Endodermal cell (in vitro differentiated cells): Measurements from ENCODE around the gene AFF2. TPM values are rescaled to one million over a fixed set of nuclear protein-coding genes. Genes with fewer than 3 reads are reported as not detected.

Experiments
- DNase-seq: peaks from one replicate; pipeline ENCODE4 v3.0.0-alpha.2; 2017
- H3K27ac ChIP-seq: 2 replicates; pipeline ENCODE4 v1.5.1; 2013; ENCODE audit warnings: mild to moderate bottlenecking, low read depth, low read length, moderate library complexity
- H3K27me3 ChIP-seq: 2 replicates; pipeline ENCODE4 v1.6.1; 2013; ENCODE audit warnings: mild to moderate bottlenecking, low read length, moderate library complexity; ENCODE audit not compliant: insufficient read depth, control insufficient read depth, poor library complexity, severe bottlenecking
- H3K36me3 ChIP-seq: 2 replicates; pipeline ENCODE4 v1.7.0; 2013; ENCODE audit warnings: mild to moderate bottlenecking, low read length, moderate library complexity; ENCODE audit not compliant: control insufficient read depth, insufficient read depth
- H3K4me1 ChIP-seq: one replicate; pipeline ENCODE4 v1.7.0; 2013; ENCODE audit warnings: low read length; ENCODE audit not compliant: control insufficient read depth, insufficient read depth
- H3K4me3 ChIP-seq: 2 replicates; pipeline ENCODE4 v1.5.1; 2013; ENCODE audit warnings: mild to moderate bottlenecking, low read length, moderate library complexity
- H3K9ac ChIP-seq: 2 replicates; pipeline ENCODE4 v1.6.1; 2013; ENCODE audit warnings: mild to moderate bottlenecking, low read length, moderate library complexity; ENCODE audit not compliant: poor library complexity, severe bottlenecking; ENCODE audit errors: extremely low read depth
- H3K9me3 ChIP-seq: 2 replicates; pipeline ENCODE4 v1.6.1; 2013; ENCODE audit warnings: mild to moderate bottlenecking, low read length, moderate library complexity; ENCODE audit not compliant: control insufficient read depth
- H3K27ac Mint-ChIP-seq: 2 replicates; pipeline ENCODE4 v1.8.0; 2020; ENCODE audit warnings: mixed read lengths
- H3K27me3 Mint-ChIP-seq: 2 replicates; pipeline ENCODE4 v1.8.0; 2021; ENCODE audit warnings: mild to moderate bottlenecking, mixed read lengths; ENCODE audit not compliant: insufficient read depth
- H3K36me3 Mint-ChIP-seq: 2 replicates; pipeline ENCODE4 v1.8.0; 2020; ENCODE audit warnings: low read depth, mixed read lengths
- H3K4me1 Mint-ChIP-seq: 2 replicates; pipeline ENCODE4 v1.8.0; 2020; ENCODE audit warnings: mixed read lengths
- H3K4me3 Mint-ChIP-seq: 2 replicates; pipeline ENCODE4 v1.8.0; 2020; ENCODE audit warnings: mild to moderate bottlenecking, moderate library complexity, mixed read lengths
- H3K9me3 Mint-ChIP-seq: 2 replicates; pipeline ENCODE4 v1.8.0; 2020; ENCODE audit warnings: mild to moderate bottlenecking, mixed read lengths
- CTCF ChIP-seq: fragments of 200-600 bp; sonication (generic); conservative IDR thresholded peaks from 2 replicates; pipeline ENCODE4 v1.5.0; 2021; ENCODE audit warnings: antibody characterized with exemption, mild to moderate bottlenecking
- WGBS, 2 experiments: methylation state at CpG; one replicate each; pipeline versions ENCODE4 v1.1.5 to v1.1.7; 2013; ENCODE audit warnings: missing lambda C conversion rate in 2 of 2, mixed read lengths in 1 of 2; ENCODE audit not compliant: insufficient coverage in 1 of 2, insufficient read length in 1 of 2; 5-methylcytosine and 5-hydroxymethylcytosine counted together
- total RNA-seq, 2 donors: library from RNA; stranded (reverse); fragmentation: NEBNext Ultra II Directional in 1 of 2; extraction: Animal tissue kit (Norgen Biotek cat#: 25700) in 1 of 2; gene quantifications; 2 replicates in 1 of 2; 3 replicates in 1 of 2; pipeline ENCODE4 v1.2.1, GENCODE V29; 2021

Gene AFF2
- total RNA-seq, 2 donors from 2014 or later, result 3.7 to 5.6 TPM

GRCh38 chrX:148555571-148556243 is 55.3 kb downstream of the AFF2 start:
- Histone ChIP-seq H3K4me3 (no peak overlapping the region), H3K36me3 (no peaks in the 10 kb centered on the region), H3K27ac (no peak overlapping the region), H3K27me3 (no peaks in the 10 kb centered on the region), H3K9me3 (no peaks in the 10 kb centered on the region), H3K9ac (no peak overlapping the region), H3K4me1 (no peaks in the 10 kb centered on the region)
- peaks cover 45% of the 10 kb centered on the region for H3K9me3 Mint-ChIP-seq
- H3K36me3 Mint-ChIP-seq, result no peaks in the 10 kb centered on the region
- TF ChIP-seq CTCF, result no peak
- H3K27me3 Mint-ChIP-seq, result no peaks in the 10 kb centered on the region
- no peak overlapping the region for H3K4me3 Mint-ChIP-seq
- no peaks in the 10 kb centered on the region for H3K4me1 Mint-ChIP-seq
- no peak for DNase-seq
- WGBS, 2 experiments, result 86 to 100% methylated on average over 1 to 3 of the region's 6 CpGs
- H3K27ac Mint-ChIP-seq, result no peak overlapping the region

DNA sequence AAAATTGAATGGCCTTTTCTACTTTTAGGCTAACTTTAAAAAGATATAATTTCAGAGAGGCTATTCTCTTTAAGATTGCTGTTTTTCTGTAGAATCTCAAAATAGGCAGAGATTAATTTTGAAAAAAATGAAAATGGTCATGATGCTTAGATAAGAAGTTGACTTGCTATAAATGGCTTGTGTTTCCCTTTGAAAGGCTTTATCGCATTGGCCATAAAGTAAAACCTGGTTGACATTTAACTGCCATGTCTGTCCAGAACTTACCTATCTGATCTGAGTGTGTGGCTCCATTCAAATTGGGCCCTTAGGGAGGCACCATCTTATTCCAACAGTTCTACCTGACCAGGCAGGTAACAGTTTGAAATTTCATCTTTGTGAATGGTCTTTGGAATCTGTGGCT is 56.1 kb downstream of the AFF2 start:
- no peak for DNase-seq
- Mint-ChIP-seq H3K9me3 (peaks cover 47% of the 10 kb centered on the region), H3K27me3 (no peaks in the 10 kb centered on the region), H3K4me1 (no peaks in the 10 kb centered on the region), H3K27ac (no peak overlapping the region), H3K4me3 (no peak overlapping the region), H3K36me3 (no peaks in the 10 kb centered on the region)
- Histone ChIP-seq H3K4me3 (no peak overlapping the region), H3K9me3 (no peaks in the 10 kb centered on the region), H3K9ac (no peak overlapping the region), H3K4me1 (no peaks in the 10 kb centered on the region), H3K27ac (no peak overlapping the region), H3K36me3 (no peaks in the 10 kb centered on the region), H3K27me3 (no peaks in the 10 kb centered on the region)
- WGBS, 2 experiments, result 100% methylated on average over 1 of the region's 1 CpG; no CpG with 5 or more reads in 1 of the 2 experiments
- no peak for TF ChIP-seq CTCF

DNA sequence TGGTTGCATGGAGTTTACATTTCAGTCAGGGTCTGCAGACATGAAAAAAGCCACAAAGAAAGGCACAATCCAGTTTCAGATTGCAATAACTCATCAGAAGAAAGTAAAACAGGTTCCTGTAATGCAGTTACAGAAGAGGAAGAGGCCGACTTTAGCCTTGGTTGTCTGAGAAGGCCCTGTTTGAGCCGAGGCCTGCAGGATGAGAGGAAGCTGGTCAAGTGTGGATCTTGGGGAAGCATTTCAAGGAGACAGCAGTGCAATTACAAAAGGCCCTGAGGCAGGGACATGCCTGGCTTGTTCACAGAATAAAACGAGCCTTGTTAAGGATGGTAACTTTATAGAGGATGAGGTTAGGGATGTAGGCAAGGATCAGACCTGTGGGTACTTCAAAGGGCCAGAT is 62.4 kb downstream of the AFF2 start:
- Mint-ChIP-seq H3K9me3 (peaks cover 49% of the 10 kb centered on the region), H3K27ac (no peak overlapping the region), H3K27me3 (no peaks in the 10 kb centered on the region), H3K4me1 (no peaks in the 10 kb centered on the region), H3K4me3 (no peak overlapping the region), H3K36me3 (no peaks in the 10 kb centered on the region)
- Histone ChIP-seq H3K9ac (no peak overlapping the region), H3K36me3 (no peaks in the 10 kb centered on the region), H3K27me3 (no peaks in the 10 kb centered on the region), H3K27ac (no peak overlapping the region), H3K4me1 (no peaks in the 10 kb centered on the region), H3K4me3 (no peak overlapping the region), H3K9me3 (no peaks in the 10 kb centered on the region)
- no peak for TF ChIP-seq CTCF
- DNase-seq, result no peak
- WGBS, 2 experiments, result 67 to 87% methylated on average over 1 to 3 of the region's 3 CpGs
